ENCODE results near the gene VGLL4.

GRCh38 chr3:11672363-11672762, 28.6 kb upstream of the VGLL4 start:
- TF ChIP-seq, protein P1, sequence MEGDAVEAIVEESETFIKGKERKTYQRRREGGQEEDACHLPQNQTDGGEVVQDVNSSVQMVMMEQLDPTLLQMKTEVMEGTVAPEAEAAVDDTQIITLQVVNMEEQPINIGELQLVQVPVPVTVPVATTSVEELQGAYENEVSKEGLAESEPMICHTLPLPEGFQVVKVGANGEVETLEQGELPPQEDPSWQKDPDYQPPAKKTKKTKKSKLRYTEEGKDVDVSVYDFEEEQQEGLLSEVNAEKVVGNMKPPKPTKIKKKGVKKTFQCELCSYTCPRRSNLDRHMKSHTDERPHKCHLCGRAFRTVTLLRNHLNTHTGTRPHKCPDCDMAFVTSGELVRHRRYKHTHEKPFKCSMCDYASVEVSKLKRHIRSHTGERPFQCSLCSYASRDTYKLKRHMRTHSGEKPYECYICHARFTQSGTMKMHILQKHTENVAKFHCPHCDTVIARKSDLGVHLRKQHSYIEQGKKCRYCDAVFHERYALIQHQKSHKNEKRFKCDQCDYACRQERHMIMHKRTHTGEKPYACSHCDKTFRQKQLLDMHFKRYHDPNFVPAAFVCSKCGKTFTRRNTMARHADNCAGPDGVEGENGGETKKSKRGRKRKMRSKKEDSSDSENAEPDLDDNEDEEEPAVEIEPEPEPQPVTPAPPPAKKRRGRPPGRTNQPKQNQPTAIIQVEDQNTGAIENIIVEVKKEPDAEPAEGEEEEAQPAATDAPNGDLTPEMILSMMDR (IDR thresholded peaks at IDR 0.05; ENCODE audit: borderline replicate concordance, extremely low read depth, low read length, poor library complexity, severe bottlenecking) = no peak
- TF ChIP-seq EZH2 (IDR thresholded peaks at IDR 0.05; ENCODE audit: borderline replicate concordance, low read depth, low read length, severe bottlenecking) = no peak
